K562 (cell line): ENCODE results near the gene DAPL1. TPM values are rescaled to one million over a fixed set of nuclear protein-coding genes. Genes with fewer than 3 reads are reported as not detected.

Source experiments
- ATAC-seq: fragments of 200-7000 bp; cut with Tn5 transposase; 3 replicates; pipeline ENCODE4 v1.9.1; 2020; ENCODE audit warnings: moderate library complexity
- BruUV-seq: library from RNA; stranded (reverse); fragments of 400-500 nt; replicated peaks from 2 replicates; lab custom pipeline; 2021; lab: Mats Ljungman, UMichigan
- CTCF ChIA-PET: fragments of 300-600 bp; formaldehyde crosslinking; extraction: SDS; loops from one replicate; lab custom pipeline; 2021; ENCODE audit warnings: low intra/inter-chr PET ratio; lab: Yijun Ruan, JAX
- POLR2A ChIA-PET: fragments of 300-600, 350-650 bp; sonication (Branson Sonifier 250); formaldehyde crosslinking; extraction: SDS; loops from one replicate; lab custom pipeline; 2021; ENCODE audit warnings: antibody characterized with exemption, inconsistent platforms; lab: Yijun Ruan, JAX
- DNase-seq, 4 experiments: peaks; one replicate each; pipeline versions ENCODE4 v3.0.0 to v3.0.0-alpha.2; 2011 to 2018; ENCODE audit warnings: low spot score in 3 of 4, mixed read lengths in 3 of 4; ENCODE audit errors: extremely low read depth in 1 of 4
- FAIRE-seq: peaks from 2 replicates; lab custom pipeline; 2011; peaks lifted over from hg19 to GRCh38; lab: Jason Lieb, UNC
- H2AFZ ChIP-seq: 2 replicates; pipeline ENCODE4 v1.6.0; 2011; ENCODE audit warnings: low read depth, low read length, control low read depth, inconsistent platforms
- H3K27ac ChIP-seq: fragments of 200-600 bp; 3 replicates; pipeline ENCODE4 v1.8.0; 2011; ENCODE audit warnings: low read depth, mild to moderate bottlenecking, control low read depth, inconsistent platforms, low read length, moderate library complexity, mixed read lengths; ENCODE audit errors: extremely low read depth
- H3K27me3 ChIP-seq, 2 experiments: fragments of 300-600 bp in 1 of 2; 2 replicates in 1 of 2; 3 replicates in 1 of 2; pipeline versions ENCODE4 v1.6.0 to v1.8.0; 2011; ENCODE audit warnings: inconsistent platforms in 2 of 2, low read length in 2 of 2, mild to moderate bottlenecking in 1 of 2, mixed read lengths in 1 of 2, moderate library complexity in 1 of 2; ENCODE audit not compliant: control insufficient read depth in 2 of 2, insufficient read depth in 2 of 2
- H3K36me3 ChIP-seq: fragments of 300-600 bp; 3 replicates; pipeline ENCODE4 v1.8.0; 2011; ENCODE audit warnings: mild to moderate bottlenecking, low read length, inconsistent platforms; ENCODE audit not compliant: control insufficient read depth, insufficient read depth
- H3K4me1 ChIP-seq, 2 experiments: fragments of 200-600 bp in 1 of 2; replicated peaks in 1 of 2; 2 replicates in 1 of 2; 3 replicates in 1 of 2; pipeline versions ENCODE4 v1.5.1 to v1.8.0; 2011; ENCODE audit warnings: inconsistent platforms in 2 of 2, low read length in 2 of 2, mild to moderate bottlenecking in 1 of 2, mixed read lengths in 1 of 2, moderate library complexity in 1 of 2; ENCODE audit not compliant: control insufficient read depth in 2 of 2, insufficient read depth in 2 of 2
- H3K4me2 ChIP-seq: 2 replicates; pipeline ENCODE4 v1.6.1; 2011; ENCODE audit warnings: low read length, control low read depth, inconsistent platforms, mixed read lengths; ENCODE audit not compliant: insufficient read depth
- H3K4me3 ChIP-seq: fragments of 200-600 bp; sonication (generic), shearing (Covaris generic); 2 replicates; pipeline ENCODE4 v1.5.1; 2016; ENCODE audit warnings: control low read depth, inconsistent platforms
- H3K79me2 ChIP-seq: fragments of 200-600 bp; 3 replicates; pipeline ENCODE4 v1.8.0; 2011; ENCODE audit warnings: low read length, inconsistent platforms; ENCODE audit not compliant: control insufficient read depth, insufficient read depth
- H3K9ac ChIP-seq, 2 experiments: 2 replicates each; pipeline versions ENCODE4 v1.6.0 to v1.6.1; 2011; ENCODE audit warnings: low read depth in 2 of 2, low read length in 2 of 2, control low read depth in 1 of 2, inconsistent platforms in 1 of 2, mild to moderate bottlenecking in 1 of 2, mixed read lengths in 1 of 2; ENCODE audit not compliant: insufficient read depth in 1 of 2
- H3K9me1 ChIP-seq: one replicate; pipeline ENCODE4 v1.6.0; 2011; ENCODE audit warnings: inconsistent platforms, mild to moderate bottlenecking, low read length, moderate library complexity; ENCODE audit not compliant: control insufficient read depth, insufficient read depth
- H3K9me3 ChIP-seq: replicated peaks from 2 replicates; pipeline ENCODE4 v1.5.1; 2011; ENCODE audit warnings: low read depth, low read length, inconsistent platforms; ENCODE audit not compliant: control insufficient read depth, insufficient read depth
- H4K20me1 ChIP-seq: replicated peaks from 2 replicates; pipeline ENCODE4 v1.6.1; 2011; ENCODE audit warnings: low read length, inconsistent platforms, mixed read lengths; ENCODE audit not compliant: control insufficient read depth, insufficient read depth
- CBX1 ChIP-seq: sonication (generic); IDR thresholded peaks from 2 replicates; pipeline ENCODE4 v1.6.1; 2016; ENCODE audit warnings: antibody characterized with exemption, low read depth, mild to moderate bottlenecking
- CREB1 ChIP-seq, 2 experiments: sonication (generic) in 1 of 2; formaldehyde crosslinking in 1 of 2; IDR thresholded peaks; 2 replicates each; pipeline versions ENCODE4 v1.6.1 to v1.8.0; 2012 to 2022; ENCODE audit warnings: inconsistent platforms in 1 of 2, mild to moderate bottlenecking in 1 of 2, missing genetic modification reagents in 1 of 2, moderate library complexity in 1 of 2
- FOS ChIP-seq: IDR thresholded peaks from 3 replicates; pipeline ENCODE4 v1.6.1; 2011; ENCODE audit not compliant: insufficient read length; ENCODE audit errors: extremely low read depth
- FOXA3 ChIP-seq, 2 experiments: fragments of 450-650 bp in 1 of 2; sonication (generic) in 1 of 2; formaldehyde crosslinking; IDR thresholded peaks in 1 of 2; conservative IDR thresholded peaks in 1 of 2; 2 replicates each; pipeline versions ENCODE4 v1.4.0 to v1.8.0; 2020 to 2022; ENCODE audit warnings: mild to moderate bottlenecking in 2 of 2, missing genetic modification reagents in 1 of 2
- HNRNPL ChIP-seq: fragments of 200-400 bp; formaldehyde crosslinking; IDR thresholded peaks from 2 replicates; pipeline ENCODE4 v1.6.1; 2017; ENCODE audit warnings: low read depth, mild to moderate bottlenecking, low read length
- NFE2L1 ChIP-seq: fragments of 450-650 bp; IDR thresholded peaks from 2 replicates; pipeline ENCODE4 v1.6.1; 2016; ENCODE audit warnings: missing genetic modification characterization, low read depth, mild to moderate bottlenecking, missing compliant biosample characterization, moderate library complexity, borderline replicate concordance
- TAF7 ChIP-seq: fragments of 450-650 bp; IDR thresholded peaks from 2 replicates; pipeline ENCODE4 v1.6.1; 2016; ENCODE audit warnings: missing genetic modification characterization, missing compliant biosample characterization
- U2AF2 ChIP-seq: fragments of 200-400 bp; formaldehyde crosslinking; optimal IDR thresholded peaks from 2 replicates; pipeline ENCODE3; 2017; ENCODE audit warnings: low read depth, mild to moderate bottlenecking, low read length
- WGBS: fragments of 100-300 bp; shearing (Covaris generic); methylation state at CpG from one replicate; pipeline ENCODE4 v1.1.6; 2016; ENCODE audit warnings: low coverage, mixed read lengths; ENCODE audit not compliant: insufficient coverage; ENCODE audit errors: missing lambda C conversion rate; 5-methylcytosine and 5-hydroxymethylcytosine counted together
- in situ Hi-C: fragments of 300-500 bp; cut with MboI; formaldehyde crosslinking; loops from 4 replicates; pipeline ENCODE4 v1.15.0; 2018; ENCODE audit warnings: inconsistent platforms, mixed read lengths
- intact Hi-C: fragments of 100-400 bp; cut with micrococcal nuclease; formaldehyde crosslinking; loops from 2 replicates; pipeline ENCODE4 v1.14.2; 2022
- polyA plus RNA-seq, 8 experiments: library from polyadenylated mRNA; depleted of rRNA in 4 of 8; stranded (reverse) in 5 of 8; unstranded in 3 of 8; fragments of >200 nt; fragmentation: Nextera tagmentation in 2 of 8; fragmentation: Illumina TruSeq in 1 of 8; extraction: Ambion mirVana in 2 of 8; extraction: Trizol in 1 of 8; gene quantifications; 2 replicates each; pipeline versions ENCODE4 v1.2.1 to v1.2.3, GENCODE V29; 2011 to 2014; ENCODE audit warnings: inconsistent platforms in 1 of 8, missing spikeins in 1 of 8
- total RNA-seq, 7 experiments: library from RNA; depleted of rRNA in 6 of 7; stranded (reverse); fragments of >200 nt in 6 of 7; fragmentation: Illumina TruSeq in 2 of 7; extraction: Trizol in 2 of 7; gene quantifications; 2 replicates each; pipeline versions ENCODE4 v1.2.1 to v1.2.3, GENCODE V29; 2011 to 2021; ENCODE audit warnings: low replicate concordance in 1 of 7
- TF ChIP-seq, protein P1 (sequence below): fragments of 450-650 bp; IDR thresholded peaks from 2 replicates; pipeline ENCODE4 v1.7.1; 2018; ENCODE audit warnings: mild to moderate bottlenecking, low read depth; ENCODE audit not compliant: partially characterized antibody
- TF ChIP-seq, protein P2 (sequence below): IDR thresholded peaks from 2 replicates; pipeline ENCODE4 v1.6.1; 2012; ENCODE audit warnings: low read depth, low read length, improper control_type of control experiment, borderline replicate concordance
- TF ChIP-seq, protein P3 (sequence below): sonication (generic); formaldehyde crosslinking; IDR thresholded peaks from 2 replicates; pipeline ENCODE4 v1.8.1; 2023; ENCODE audit warnings: mild to moderate bottlenecking, missing genetic modification reagents
- TF ChIP-seq, protein P4 (sequence below): fragments of 250-450 bp; sonication (Bioruptor Pico); IDR thresholded peaks from 2 replicates; pipeline ENCODE4 v1.5.0; 2021

Gene DAPL1
- total and polyA plus RNA-seq, 9 of the 15 experiments (the other 6 are each of a cell fraction or from before 2014, with no cell fraction given) = not detected

DNA sequence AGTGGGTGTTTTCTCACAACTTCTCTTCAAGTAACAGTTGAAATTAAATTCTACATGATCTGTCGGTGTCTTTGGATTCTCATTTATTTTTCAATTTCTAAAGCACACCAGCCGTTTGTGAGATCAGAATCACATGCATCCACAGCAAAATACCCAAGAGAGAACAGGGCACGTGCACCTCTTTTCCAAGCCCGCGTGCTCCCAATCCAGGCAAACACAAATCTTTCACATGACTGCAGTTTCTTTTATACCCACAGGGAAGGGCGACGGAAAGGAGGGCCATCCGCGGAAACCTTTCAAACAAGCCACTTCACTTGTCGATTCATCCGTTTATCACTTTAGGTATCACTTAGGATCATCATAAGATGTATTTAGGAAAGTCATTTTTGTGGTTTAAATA, 13.0 kb upstream of the DAPL1 start:
- no peak overlapping the region for H3K27ac ChIP-seq
- no peak overlapping the region for H3K9ac ChIP-seq
- H3K9me1 ChIP-seq = no peaks in the 10 kb centered on the region
- POLR2A ChIA-PET = interaction anchor here (0.6 kb wide), 1 partner anchor 349 kb away, joined by 3 read pairs; no protein-coding TSS in a partner anchor
- FAIRE-seq = peak; percentile 37
- H3K36me3 ChIP-seq = no peaks in the 10 kb centered on the region
- no peaks in the 10 kb centered on the region for H3K79me2 ChIP-seq
- no peaks in the 10 kb centered on the region; the same call in 1 of the 2 replicates for H3K9me3 ChIP-seq
- no peak overlapping the region for H3K4me3 ChIP-seq
- CTCF ChIA-PET = no interaction called here
- in situ Hi-C loops = no loop called here
- peaks cover 9 to 12% of the 10 kb centered on the region in 2 experiments for H3K27me3 ChIP-seq
- BruUV-seq = no TSS peak
- DNase-seq = no peak
- H4K20me1 ChIP-seq = no peaks in the 10 kb centered on the region
- no peak overlapping the region for H3K4me2 ChIP-seq
- ATAC-seq = no peak
- H2AFZ ChIP-seq = no peak overlapping the region
- 40% methylated on average over 10 of the region's 11 CpGs for WGBS
- H3K4me1 ChIP-seq = no peaks in the 10 kb centered on the region
- intact Hi-C loops = no loop called here
- TF ChIP-seq FOS = no peak
- TF ChIP-seq FOXA3 (CRISPR knock-in tag; conservative IDR thresholded peaks at IDR 0.05 in 1 of 2, IDR thresholded peaks at IDR 0.05 in 1 of 2) = no peak
- no peak for TF ChIP-seq CBX1
- TF ChIP-seq, protein P1, sequence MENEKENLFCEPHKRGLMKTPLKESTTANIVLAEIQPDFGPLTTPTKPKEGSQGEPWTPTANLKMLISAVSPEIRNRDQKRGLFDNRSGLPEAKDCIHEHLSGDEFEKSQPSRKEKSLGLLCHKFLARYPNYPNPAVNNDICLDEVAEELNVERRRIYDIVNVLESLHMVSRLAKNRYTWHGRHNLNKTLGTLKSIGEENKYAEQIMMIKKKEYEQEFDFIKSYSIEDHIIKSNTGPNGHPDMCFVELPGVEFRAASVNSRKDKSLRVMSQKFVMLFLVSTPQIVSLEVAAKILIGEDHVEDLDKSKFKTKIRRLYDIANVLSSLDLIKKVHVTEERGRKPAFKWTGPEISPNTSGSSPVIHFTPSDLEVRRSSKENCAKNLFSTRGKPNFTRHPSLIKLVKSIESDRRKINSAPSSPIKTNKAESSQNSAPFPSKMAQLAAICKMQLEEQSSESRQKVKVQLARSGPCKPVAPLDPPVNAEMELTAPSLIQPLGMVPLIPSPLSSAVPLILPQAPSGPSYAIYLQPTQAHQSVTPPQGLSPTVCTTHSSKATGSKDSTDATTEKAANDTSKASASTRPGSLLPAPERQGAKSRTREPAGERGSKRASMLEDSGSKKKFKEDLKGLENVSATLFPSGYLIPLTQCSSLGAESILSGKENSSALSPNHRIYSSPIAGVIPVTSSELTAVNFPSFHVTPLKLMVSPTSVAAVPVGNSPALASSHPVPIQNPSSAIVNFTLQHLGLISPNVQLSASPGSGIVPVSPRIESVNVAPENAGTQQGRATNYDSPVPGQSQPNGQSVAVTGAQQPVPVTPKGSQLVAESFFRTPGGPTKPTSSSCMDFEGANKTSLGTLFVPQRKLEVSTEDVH = no peak
- no peak for TF ChIP-seq U2AF2
- no peak for TF ChIP-seq TAF7
- TF ChIP-seq, protein P2, sequence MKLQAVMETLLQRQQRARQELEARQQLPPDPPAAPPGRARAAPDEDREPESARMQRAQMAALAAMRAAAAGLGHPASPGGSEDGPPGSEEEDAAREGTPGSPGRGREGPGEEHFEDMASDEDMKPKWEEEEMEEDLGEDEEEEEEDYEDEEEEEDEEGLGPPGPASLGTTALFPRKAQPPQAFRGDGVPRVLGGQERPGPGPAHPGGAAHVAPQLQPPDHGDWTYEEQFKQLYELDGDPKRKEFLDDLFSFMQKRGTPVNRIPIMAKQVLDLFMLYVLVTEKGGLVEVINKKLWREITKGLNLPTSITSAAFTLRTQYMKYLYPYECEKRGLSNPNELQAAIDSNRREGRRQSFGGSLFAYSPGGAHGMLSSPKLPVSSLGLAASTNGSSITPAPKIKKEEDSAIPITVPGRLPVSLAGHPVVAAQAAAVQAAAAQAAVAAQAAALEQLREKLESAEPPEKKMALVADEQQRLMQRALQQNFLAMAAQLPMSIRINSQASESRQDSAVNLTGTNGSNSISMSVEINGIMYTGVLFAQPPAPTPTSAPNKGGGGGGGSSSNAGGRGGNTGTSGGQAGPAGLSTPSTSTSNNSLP = no peak
- TF ChIP-seq CREB1 (IDR thresholded peaks at IDR 0.05) = no peak
- no peak for TF ChIP-seq CREB1 (CRISPR knock-in tag; IDR thresholded peaks at IDR 0.05)
- no peak for TF ChIP-seq HNRNPL
- TF ChIP-seq, protein P3, sequence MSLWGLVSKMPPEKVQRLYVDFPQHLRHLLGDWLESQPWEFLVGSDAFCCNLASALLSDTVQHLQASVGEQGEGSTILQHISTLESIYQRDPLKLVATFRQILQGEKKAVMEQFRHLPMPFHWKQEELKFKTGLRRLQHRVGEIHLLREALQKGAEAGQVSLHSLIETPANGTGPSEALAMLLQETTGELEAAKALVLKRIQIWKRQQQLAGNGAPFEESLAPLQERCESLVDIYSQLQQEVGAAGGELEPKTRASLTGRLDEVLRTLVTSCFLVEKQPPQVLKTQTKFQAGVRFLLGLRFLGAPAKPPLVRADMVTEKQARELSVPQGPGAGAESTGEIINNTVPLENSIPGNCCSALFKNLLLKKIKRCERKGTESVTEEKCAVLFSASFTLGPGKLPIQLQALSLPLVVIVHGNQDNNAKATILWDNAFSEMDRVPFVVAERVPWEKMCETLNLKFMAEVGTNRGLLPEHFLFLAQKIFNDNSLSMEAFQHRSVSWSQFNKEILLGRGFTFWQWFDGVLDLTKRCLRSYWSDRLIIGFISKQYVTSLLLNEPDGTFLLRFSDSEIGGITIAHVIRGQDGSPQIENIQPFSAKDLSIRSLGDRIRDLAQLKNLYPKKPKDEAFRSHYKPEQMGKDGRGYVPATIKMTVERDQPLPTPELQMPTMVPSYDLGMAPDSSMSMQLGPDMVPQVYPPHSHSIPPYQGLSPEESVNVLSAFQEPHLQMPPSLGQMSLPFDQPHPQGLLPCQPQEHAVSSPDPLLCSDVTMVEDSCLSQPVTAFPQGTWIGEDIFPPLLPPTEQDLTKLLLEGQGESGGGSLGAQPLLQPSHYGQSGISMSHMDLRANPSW (CRISPR knock-in tag) = no peak
- TF ChIP-seq, protein P4, sequence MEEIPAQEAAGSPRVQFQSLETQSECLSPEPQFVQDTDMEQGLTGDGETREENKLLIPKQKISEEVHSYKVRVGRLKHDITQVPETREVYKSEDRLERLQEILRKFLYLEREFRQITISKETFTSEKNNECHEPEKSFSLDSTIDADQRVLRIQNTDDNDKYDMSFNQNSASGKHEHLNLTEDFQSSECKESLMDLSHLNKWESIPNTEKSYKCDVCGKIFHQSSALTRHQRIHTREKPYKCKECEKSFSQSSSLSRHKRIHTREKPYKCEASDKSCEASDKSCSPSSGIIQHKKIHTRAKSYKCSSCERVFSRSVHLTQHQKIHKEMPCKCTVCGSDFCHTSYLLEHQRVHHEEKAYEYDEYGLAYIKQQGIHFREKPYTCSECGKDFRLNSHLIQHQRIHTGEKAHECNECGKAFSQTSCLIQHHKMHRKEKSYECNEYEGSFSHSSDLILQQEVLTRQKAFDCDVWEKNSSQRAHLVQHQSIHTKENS = no peak
- TF ChIP-seq NFE2L1 (tag) = no peak
